Endothelial cell of umbilical vein (primary cell): Measurements from ENCODE around the gene EXOC6. TPM values are rescaled to one million over a fixed set of nuclear protein-coding genes. Genes with fewer than 3 reads are reported as not detected.
A peak's percentile ranks its signal among the peaks of the same experiment; 100 is the strongest.

Source experiments
- BruUV-seq: library from RNA; stranded (reverse); fragments of 400-500 nt; replicated peaks from 2 replicates; lab custom pipeline; 2021; lab: Mats Ljungman, UMichigan
- CTCF ChIA-PET: fragments of 300-600, 350-600 bp; sonication (Branson Sonifier 250); formaldehyde crosslinking; loops from one replicate; lab custom pipeline; 2021; ENCODE audit warnings: antibody characterized with exemption, inconsistent platforms; lab: Charles Lee
- POLR2A ChIA-PET: fragments of 300-600, 350-600 bp; sonication (Branson Sonifier 250); formaldehyde crosslinking; loops from one replicate; lab custom pipeline; 2021; ENCODE audit warnings: antibody characterized with exemption, inconsistent platforms; lab: Charles Lee
- DNase-seq: peaks from one replicate; pipeline ENCODE4 v3.0.0-alpha.2; 2011; ENCODE audit warnings: low read depth, low spot score
- FAIRE-seq: peaks from 2 replicates; lab custom pipeline; 2011; peaks lifted over from hg19 to GRCh38; lab: Jason Lieb, UNC
- H2AFZ ChIP-seq: 2 replicates; pipeline ENCODE4 v1.6.0; 2012; ENCODE audit warnings: low read depth, low read length, control low read depth, inconsistent platforms
- H3K27ac ChIP-seq: 2 replicates; pipeline ENCODE4 v1.5.1; 2011; ENCODE audit warnings: low read depth, mild to moderate bottlenecking, control low read depth, low read length, moderate library complexity; ENCODE audit not compliant: insufficient read depth
- H3K27me3 ChIP-seq, 2 experiments: 2 replicates each; pipeline versions ENCODE4 v1.6.0 to v1.6.1; 2011; ENCODE audit warnings: low read length in 2 of 2, mixed read lengths in 1 of 2; ENCODE audit not compliant: control insufficient read depth in 2 of 2, insufficient read depth in 2 of 2
- H3K36me3 ChIP-seq, 2 experiments: 2 replicates in 1 of 2; 3 replicates in 1 of 2; pipeline ENCODE4 v1.5.1; 2011; ENCODE audit warnings: low read length in 2 of 2, mild to moderate bottlenecking in 1 of 2, moderate library complexity in 1 of 2; ENCODE audit not compliant: control insufficient read depth in 2 of 2, insufficient read depth in 2 of 2; ENCODE audit errors: extremely low read depth in 1 of 2
- H3K4me1 ChIP-seq: 3 replicates; pipeline ENCODE4 v1.5.1; 2011; ENCODE audit warnings: mild to moderate bottlenecking, low read length; ENCODE audit not compliant: control insufficient read depth, insufficient read depth; ENCODE audit errors: extremely low read depth
- H3K4me2 ChIP-seq: 2 replicates; pipeline ENCODE4 v1.6.1; 2011; ENCODE audit warnings: low read length, control low read depth, mixed read lengths; ENCODE audit not compliant: insufficient read depth
- H3K4me3 ChIP-seq, 3 experiments: fragments of 200-600 bp in 1 of 3; sonication (generic), shearing (Covaris generic) in 1 of 3; replicated peaks in 1 of 3; 2 replicates each; pipeline ENCODE4 v1.5.1; 2011 to 2016; ENCODE audit warnings: control low read depth in 3 of 3, low read length in 3 of 3, mild to moderate bottlenecking in 2 of 3, inconsistent platforms in 1 of 3, low read depth in 1 of 3, moderate library complexity in 1 of 3; ENCODE audit not compliant: insufficient read depth in 1 of 3
- H3K79me2 ChIP-seq: 2 replicates; pipeline ENCODE4 v1.6.0; 2012; ENCODE audit warnings: low read length, inconsistent platforms; ENCODE audit not compliant: control insufficient read depth, insufficient read depth
- H3K9ac ChIP-seq: replicated peaks from 2 replicates; pipeline ENCODE3; 2011; ENCODE audit warnings: low read length, control low read depth; ENCODE audit not compliant: insufficient read depth; ENCODE audit errors: extremely low read depth
- H3K9me1 ChIP-seq: replicated peaks from 3 replicates; pipeline ENCODE4 v1.6.0; 2011; ENCODE audit warnings: mild to moderate bottlenecking, low read length; ENCODE audit not compliant: control insufficient read depth, insufficient read depth; ENCODE audit errors: extremely low read depth
- H3K9me3 ChIP-seq: replicated peaks from 2 replicates; pipeline ENCODE4 v1.5.1; 2012; ENCODE audit warnings: low read length, inconsistent platforms; ENCODE audit not compliant: control insufficient read depth, insufficient read depth
- H4K20me1 ChIP-seq: replicated peaks from 2 replicates; pipeline ENCODE3; 2011; ENCODE audit warnings: mild to moderate bottlenecking, low read length; ENCODE audit not compliant: control insufficient read depth, insufficient read depth; ENCODE audit errors: extremely low read depth
- EZH2 ChIP-seq: IDR thresholded peaks from 2 replicates; pipeline ENCODE4 v1.6.1; 2012; ENCODE audit warnings: borderline replicate concordance, low read depth, mild to moderate bottlenecking, moderate library complexity, low read length, inconsistent platforms; ENCODE audit not compliant: severe bottlenecking
- FOS ChIP-seq: IDR thresholded peaks from 2 replicates; pipeline ENCODE4 v1.6.1; 2011; ENCODE audit warnings: mild to moderate bottlenecking, low read length, moderate library complexity, borderline replicate concordance; ENCODE audit not compliant: insufficient read depth
- JUN ChIP-seq: IDR thresholded peaks from 2 replicates; pipeline ENCODE4 v1.6.1; 2011; ENCODE audit warnings: borderline replicate concordance, low read depth; ENCODE audit not compliant: insufficient read length, insufficient read depth
- MYC ChIP-seq: IDR thresholded peaks from one replicate; pipeline ENCODE4 v1.6.1; 2011; ENCODE audit warnings: mild to moderate bottlenecking, low read depth, low read length
- POLR2A ChIP-seq: IDR thresholded peaks from 2 replicates; pipeline ENCODE4 v1.6.1; 2012; ENCODE audit warnings: low read depth, mild to moderate bottlenecking, control low read depth, low read length
- POLR2AphosphoS5 ChIP-seq: IDR thresholded peaks from 2 replicates; pipeline ENCODE4 v1.6.1; 2012; ENCODE audit warnings: low read depth, mild to moderate bottlenecking, control low read depth, low read length, moderate library complexity; ENCODE audit not compliant: insufficient read depth
- dilution Hi-C: fragments of 300-500 bp; cut with MboI; formaldehyde crosslinking; loops from one replicate; pipeline ENCODE4 v1.15.0; 2019; ENCODE audit warnings: low sequenced_read_pairs; ENCODE audit not compliant: extremely low pct_ligation_motif_present
- intact Hi-C: fragments of 100-400 bp; cut with micrococcal nuclease; formaldehyde crosslinking; loops from one replicate; pipeline ENCODE4 v1.10.0; 2022
- polyA plus RNA-seq, 4 experiments: library from polyadenylated mRNA; depleted of rRNA in 3 of 4; stranded (reverse) in 3 of 4; unstranded in 1 of 4; fragments of >200 nt; gene quantifications; 2 replicates each; pipeline versions ENCODE4 v1.2.1 to v1.2.3, GENCODE V29; 2011 to 2012; ENCODE audit warnings: missing spikeins in 1 of 4
- total RNA-seq: library from RNA; stranded (reverse); gene quantifications from 2 replicates; pipeline ENCODE4 v1.2.3, GENCODE V29; 2021
- TF ChIP-seq, protein P1 (sequence below): IDR thresholded peaks from 2 replicates; pipeline ENCODE4 v1.6.1; 2011; ENCODE audit not compliant: insufficient read depth, insufficient read length

The EXOC6 gene
- total and polyA plus RNA-seq, 2 donors (not counting 3 experiments of a cell fraction or from before 2014, with no cell fraction given): 72.6 to 108 TPM

GRCh38 chr10:92832121-92832520 is 16.2 kb upstream of the EXOC6 start:
- dilution Hi-C loops: no loop called here
- BruUV-seq: no TSS peak
- Histone ChIP-seq H3K27me3 (no peaks in the 10 kb centered on the region), H3K36me3 (peaks cover 5 to 9% of the 10 kb centered on the region in 2 experiments), H3K9ac (peak overlapping the region; percentile 87), H2AFZ (no peak overlapping the region), H4K20me1 (no peaks in the 10 kb centered on the region), H3K27ac (peak overlapping the region; percentile 91), H3K4me3 (peak overlapping the region; percentile 53 to 91 (median 69)), H3K9me3 (no peaks in the 10 kb centered on the region), H3K79me2 (peaks cover 46% of the 10 kb centered on the region), H3K9me1 (no peaks in the 10 kb centered on the region), H3K4me1 (peaks cover 58% of the 10 kb centered on the region), H3K4me2 (peak overlapping the region; percentile 90)
- FAIRE-seq: no peak
- TF ChIP-seq JUN (no peak), EZH2 (no peak), FOS (no peak), POLR2A (no peak), MYC (no peak), POLR2AphosphoS5 (no peak)
- TF ChIP-seq, protein P1, sequence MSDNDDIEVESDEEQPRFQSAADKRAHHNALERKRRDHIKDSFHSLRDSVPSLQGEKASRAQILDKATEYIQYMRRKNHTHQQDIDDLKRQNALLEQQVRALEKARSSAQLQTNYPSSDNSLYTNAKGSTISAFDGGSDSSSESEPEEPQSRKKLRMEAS: no peak
- no peak for DNase-seq
- CTCF ChIA-PET: interaction anchor here (1.4 to 4.1 kb wide), 3 partner anchors 9 to 315 kb away, joined by 3 to 60 read pairs (median 45); no protein-coding TSS in a partner anchor
- intact Hi-C loops: loop anchor here (5.0 to 10.0 kb wide), 2 partner anchors 260 to 633 kb away; partner anchors contain the start of gene IDE
- POLR2A ChIA-PET: no interaction called here
